ENCODE measurements around the gene POPDC3.

The POPDC3 gene

GRCh38 chr6:105135056-105135455 lies 44.8 kb downstream of the POPDC3 start (continued):
- TF ChIP-seq ZNF426 (tag by site-specific recombination; IDR thresholded peaks at IDR 0.05) (no peak), TRIM28 (IDR thresholded peaks at IDR 0.05; ENCODE audit: borderline replicate concordance, low read length) (peak; percentile 91; the same call in 1 of the 2 replicates)

- H3K36me3 ChIP-seq (ENCODE audit: control insufficient read depth in 2 of 2, insufficient read depth in 1 of 2, low read length in 2 of 2), result peaks cover 30 to 47% of the 10 kb centered on the region in 2 experiments; a peak in 2 of 3 replicates
- H3K27ac ChIP-seq (ENCODE audit: extremely low read depth, low read depth, low read length), result no peak overlapping the region
- CTCF ChIA-PET, result no interaction called here
- no peak for TF ChIP-seq ZNF391 (tag by site-specific recombination; IDR thresholded peaks at IDR 0.05; ENCODE audit: borderline replicate concordance, low read depth)
- TF ChIP-seq ZNF501 (tag by site-specific recombination; IDR thresholded peaks at IDR 0.05), result no peak
- TF ChIP-seq HIC1 (tag by site-specific recombination; IDR thresholded peaks at IDR 0.05), result no peak
- TF ChIP-seq ZNF843 (tag by site-specific recombination; IDR thresholded peaks at IDR 0.05), result no peak
- TF ChIP-seq CTCF (tag by site-specific recombination; IDR thresholded peaks at IDR 0.05), result no peak
- no peak for TF ChIP-seq MZF1 (tag by site-specific recombination; IDR thresholded peaks at IDR 0.05; ENCODE audit: borderline replicate concordance)
- no peak for TF ChIP-seq PRDM1 (tag by site-specific recombination; IDR thresholded peaks at IDR 0.05)
- no peak for TF ChIP-seq OVOL3 (tag by site-specific recombination; IDR thresholded peaks at IDR 0.05)
- no peak for TF ChIP-seq ZNF133 (tag by site-specific recombination; IDR thresholded peaks at IDR 0.05)
- TF ChIP-seq PRDM10 (tag by site-specific recombination; IDR thresholded peaks at IDR 0.05), result no peak
- TF ChIP-seq TCF7L2 (IDR thresholded peaks at IDR 0.05; ENCODE audit: borderline replicate concordance, low read depth, low read length), result no peak
- TF ChIP-seq ZNF211 (tag by site-specific recombination; IDR thresholded peaks at IDR 0.05; ENCODE audit: low read depth), result no peak
- TF ChIP-seq ZNF585B (tag by site-specific recombination; IDR thresholded peaks at IDR 0.05), result no peak
- no peak for TF ChIP-seq GLI2 (tag by site-specific recombination; IDR thresholded peaks at IDR 0.05; ENCODE audit: borderline replicate concordance, low read depth)
- no peak for TF ChIP-seq ZBTB10 (tag by site-specific recombination; IDR thresholded peaks at IDR 0.05)
- no peak for TF ChIP-seq ZNF747 (tag by site-specific recombination; IDR thresholded peaks at IDR 0.05)
- no peak for TF ChIP-seq ZNF341 (tag by site-specific recombination; IDR thresholded peaks at IDR 0.05; ENCODE audit: low read depth)
- no peak for TF ChIP-seq ZNF561 (tag by site-specific recombination; IDR thresholded peaks at IDR 0.05; ENCODE audit: borderline replicate concordance)
- no peak for TF ChIP-seq ZBTB21 (tag by site-specific recombination; IDR thresholded peaks at IDR 0.05)
- no peaks in the 10 kb centered on the region for H3K9me3 ChIP-seq (ENCODE audit: control insufficient read depth, insufficient read depth, low read depth, low read length)
- POLR2A ChIA-PET, result no interaction called here
- H3K4me3 ChIP-seq (ENCODE audit: low read depth, low read length), result no peak overlapping the region
- peaks cover 2% of the 10 kb centered on the region; the same call in 1 of the 2 replicates for H3K4me1 ChIP-seq (ENCODE audit: control insufficient read depth, insufficient read depth, low read length)
Measured at GRCh38 chr6:105122717-105123116, 57.1 kb downstream of the POPDC3 start.
